ENCODE measurements around the gene NCKAP5L.

The NCKAP5L gene

GRCh38 chr12:49847161-49847560 lies 18.9 kb upstream of the NCKAP5L start:
- H3K4me3 ChIP-seq (ENCODE audit: low read length), result no peak overlapping the region
- no peak for TF ChIP-seq ZNF274 (IDR thresholded peaks at IDR 0.05; ENCODE audit: low read depth, low read length)

- H3K4me3 ChIP-seq (ENCODE audit: low read length), result no peak overlapping the region
- TF ChIP-seq ZNF274 (IDR thresholded peaks at IDR 0.05; ENCODE audit: low read depth, low read length), result no peak
Measured at GRCh38 chr12:49846032-49846431, 17.8 kb upstream of the NCKAP5L start.

- no peak overlapping the region for H3K4me3 ChIP-seq (ENCODE audit: low read length)
Measured at GRCh38 chr12:49843876-49844437, 15.7 kb upstream of the NCKAP5L start.

DNA sequence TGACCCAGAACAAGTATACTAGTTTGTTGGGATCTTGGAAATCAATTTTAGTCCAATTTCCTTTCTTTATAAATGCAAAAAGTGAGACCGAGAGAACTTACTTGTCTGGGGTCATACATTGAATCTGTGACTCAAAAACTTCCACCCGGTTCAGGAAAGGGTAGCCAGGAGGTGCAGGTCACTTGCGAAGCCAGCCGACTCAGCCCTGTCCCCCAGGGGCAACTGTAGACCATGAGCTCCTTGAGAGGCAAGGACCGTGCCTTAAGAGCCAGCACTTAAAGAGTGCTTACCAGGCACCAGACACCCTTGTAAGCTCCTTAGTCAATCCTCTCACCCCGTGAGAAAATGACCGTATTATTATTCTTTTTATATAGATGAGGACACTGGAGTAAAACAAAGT lies 15.2 kb upstream of the NCKAP5L start:
- TF ChIP-seq ZNF274 (IDR thresholded peaks at IDR 0.05; ENCODE audit: low read depth, low read length), result no peak
- peak overlapping the region; percentile 81; the same call in 1 of the 2 replicates for H3K4me3 ChIP-seq (ENCODE audit: low read length)

More at GRCh38 chr12:49843876-49844437, 15.7 kb upstream of the NCKAP5L start:
- no peak for TF ChIP-seq ZNF274 (IDR thresholded peaks at IDR 0.05; ENCODE audit: low read depth, low read length)

DNA sequence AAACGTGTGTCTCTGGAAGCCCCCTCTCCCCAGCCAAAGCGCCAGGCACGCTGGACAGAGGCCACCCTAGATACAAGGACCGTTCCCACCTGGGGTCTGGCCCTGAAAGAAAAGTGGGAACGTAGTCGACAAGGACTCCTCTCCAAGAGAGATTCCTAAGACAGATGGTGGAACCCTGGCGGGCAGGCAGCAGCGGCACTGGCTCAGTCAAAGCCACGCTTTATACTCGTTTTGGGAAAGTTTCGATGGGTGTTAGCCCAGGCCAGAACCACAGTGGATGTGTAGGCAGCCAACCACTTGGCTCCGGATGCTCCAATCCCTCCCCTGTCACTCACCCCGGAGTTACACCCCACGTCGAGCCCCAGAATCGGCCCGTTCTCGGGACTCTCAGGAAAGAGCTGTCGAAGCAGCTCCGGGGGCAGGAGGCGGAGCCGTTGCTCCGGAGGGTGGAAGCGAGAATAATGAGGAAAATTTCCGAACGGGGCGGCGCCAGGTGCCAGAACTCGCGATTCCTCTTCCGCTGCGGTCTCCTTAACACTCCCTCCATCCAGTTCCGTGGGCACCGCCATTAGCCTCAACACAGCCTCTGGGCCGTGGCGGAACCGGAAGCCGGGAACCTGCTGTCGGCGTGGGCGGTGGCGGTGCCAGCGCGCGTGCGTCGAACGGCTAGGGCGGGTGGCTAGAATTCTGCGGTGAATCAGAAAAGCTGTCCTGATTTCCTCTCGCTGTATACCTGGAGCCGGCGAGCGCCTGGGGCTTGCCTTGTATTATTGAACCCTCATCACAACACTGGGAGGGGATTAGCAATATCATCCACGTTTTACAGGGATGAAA lies 14.5 kb upstream of the NCKAP5L start, which contains the start of gene BCDIN3D:
Gene BCDIN3D (minus strand): TSS at position 588 of the 834 bp plus-strand sequence. CDS start 19 bp downstream, at position 569.
- TF ChIP-seq ZNF274 (IDR thresholded peaks at IDR 0.05; ENCODE audit: low read depth, low read length), result no peak
- H3K4me3 ChIP-seq (ENCODE audit: low read length), result peak within 1 kb of the TSS; percentile 81

DNA sequence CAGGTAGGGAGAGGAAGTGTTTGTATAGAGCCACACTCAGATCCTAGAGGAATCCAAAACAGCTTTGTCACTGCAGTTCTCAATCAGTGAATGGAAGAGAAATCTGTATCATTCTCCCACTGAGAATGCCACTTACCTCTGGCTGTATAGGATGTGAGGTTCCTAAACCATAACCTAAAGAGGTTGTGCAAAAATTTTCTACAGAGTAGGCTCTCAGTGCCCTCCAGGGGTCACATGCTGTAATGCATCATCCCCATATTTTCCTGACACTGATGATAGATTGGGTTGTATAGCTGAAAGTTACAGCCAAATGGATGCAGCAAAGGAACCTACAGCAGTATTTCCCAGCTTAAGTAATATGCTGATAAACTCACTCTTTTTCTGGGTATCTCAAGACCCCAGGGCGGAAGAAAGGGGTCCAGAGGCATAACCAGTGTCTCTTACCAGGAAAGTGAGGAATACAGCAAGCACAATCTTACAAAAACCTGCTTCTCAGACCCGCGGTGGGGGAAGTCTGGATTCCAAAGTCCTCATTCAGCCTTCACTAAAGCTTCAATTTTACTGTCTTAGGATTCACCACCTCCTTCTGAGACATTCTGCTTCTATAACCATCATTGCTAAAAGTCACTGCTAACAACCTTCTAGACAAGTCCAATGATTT lies 10.9 kb upstream of the NCKAP5L start:
- H3K4me3 ChIP-seq (ENCODE audit: low read length), result no peak overlapping the region
- no peak for TF ChIP-seq ZNF274 (IDR thresholded peaks at IDR 0.05; ENCODE audit: low read depth, low read length)

- no peak for TF ChIP-seq ZNF274 (IDR thresholded peaks at IDR 0.05; ENCODE audit: low read depth, low read length)
- no peak overlapping the region for H3K4me3 ChIP-seq (ENCODE audit: low read length)
Measured at GRCh38 chr12:49832836-49833421, 4.7 kb upstream of the NCKAP5L start.

DNA sequence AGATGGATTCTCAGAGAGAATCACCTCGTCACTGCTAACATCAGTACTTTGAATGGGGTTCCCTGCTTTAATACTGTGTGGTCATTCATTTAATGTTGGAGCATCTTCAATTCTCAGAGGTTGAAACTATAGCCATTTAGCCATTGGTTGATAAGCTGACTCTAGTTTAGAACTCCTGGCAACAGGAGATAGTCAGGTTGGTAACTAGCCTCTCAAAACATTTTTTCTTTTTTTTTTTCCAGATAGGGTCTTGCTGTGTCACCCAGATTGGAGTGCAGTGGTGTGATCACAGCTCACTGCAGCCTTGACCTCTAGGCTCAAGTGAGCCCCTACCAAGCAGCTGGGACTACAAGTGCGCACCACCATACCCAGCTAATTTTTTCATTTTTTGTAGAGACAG lies 3.5 kb upstream of the NCKAP5L start:
- H3K4me3 ChIP-seq (ENCODE audit: low read length), result no peak overlapping the region
- TF ChIP-seq ZNF274 (IDR thresholded peaks at IDR 0.05; ENCODE audit: low read depth, low read length), result no peak

DNA sequence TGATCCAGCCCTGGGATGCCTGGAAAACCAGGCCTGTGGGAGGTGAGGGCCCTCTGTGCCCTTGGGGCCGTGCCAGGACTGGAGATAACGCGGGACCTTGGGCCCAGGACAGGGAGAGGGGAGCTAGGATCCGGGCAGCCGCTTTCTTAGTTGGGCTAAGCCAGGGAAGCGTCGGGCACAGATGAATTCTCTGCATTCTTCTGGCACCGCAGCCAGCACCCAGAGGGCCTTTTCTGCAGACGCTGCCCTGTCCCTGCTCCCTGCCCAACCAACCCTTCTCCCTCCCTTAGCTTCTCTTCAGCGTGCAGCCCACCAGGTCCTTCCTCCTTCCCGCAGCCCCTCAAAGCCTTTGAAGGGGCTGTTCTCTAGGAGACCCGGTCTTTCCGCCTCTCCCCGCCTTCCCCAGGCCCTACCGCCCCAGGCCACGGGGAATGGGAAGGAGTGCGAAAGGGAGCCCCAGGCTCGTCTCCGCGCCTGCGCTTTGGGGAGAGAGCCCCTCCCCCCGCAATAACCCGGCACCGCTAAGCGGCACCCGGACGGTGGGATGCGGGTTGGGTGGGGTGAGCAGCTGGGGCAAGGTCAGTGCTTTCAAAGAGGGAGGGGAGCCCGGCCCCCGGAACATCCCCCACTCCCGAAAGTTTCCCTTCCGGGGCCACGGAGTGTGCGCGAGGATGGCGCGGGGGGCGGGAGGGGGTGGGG lies 663 bp downstream of the NCKAP5L start:
- H3K4me3 ChIP-seq (ENCODE audit: low read length), result peak overlapping the region; percentile 60
- no peak for TF ChIP-seq ZNF274 (IDR thresholded peaks at IDR 0.05; ENCODE audit: low read depth, low read length)

GRCh38 chr12:49827051-49827400 lies 1.2 kb downstream of the NCKAP5L start:
- peak overlapping the region; percentile 60; the same call in 1 of the 2 replicates for H3K4me3 ChIP-seq (ENCODE audit: low read length)
- no peak for TF ChIP-seq ZNF274 (IDR thresholded peaks at IDR 0.05; ENCODE audit: low read depth, low read length)

DNA sequence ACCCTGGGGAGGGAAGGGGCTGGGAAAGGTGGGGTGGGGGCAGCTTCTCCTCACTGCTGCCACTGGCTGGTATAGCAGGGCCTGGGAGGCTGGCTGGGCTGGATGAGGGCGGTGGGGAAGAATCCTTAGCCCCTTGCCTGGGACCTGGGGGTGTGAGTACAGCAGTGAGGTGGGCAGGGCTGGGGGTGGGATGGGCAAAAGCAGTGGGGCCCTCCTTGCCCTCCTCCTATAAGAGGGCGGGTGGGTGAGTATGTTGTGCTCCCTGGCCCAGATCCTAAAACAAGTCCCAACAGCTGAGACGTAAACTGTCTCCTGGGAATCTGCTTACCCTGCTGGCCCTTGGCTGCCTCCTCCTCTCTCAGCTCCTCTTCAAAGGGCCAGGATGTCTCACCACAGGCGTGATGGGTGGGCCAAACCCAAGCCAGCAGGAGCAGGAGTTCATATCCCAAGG lies 2.2 kb downstream of the NCKAP5L start:
- TF ChIP-seq ZNF274 (IDR thresholded peaks at IDR 0.05; ENCODE audit: low read depth, low read length), result no peak

DNA sequence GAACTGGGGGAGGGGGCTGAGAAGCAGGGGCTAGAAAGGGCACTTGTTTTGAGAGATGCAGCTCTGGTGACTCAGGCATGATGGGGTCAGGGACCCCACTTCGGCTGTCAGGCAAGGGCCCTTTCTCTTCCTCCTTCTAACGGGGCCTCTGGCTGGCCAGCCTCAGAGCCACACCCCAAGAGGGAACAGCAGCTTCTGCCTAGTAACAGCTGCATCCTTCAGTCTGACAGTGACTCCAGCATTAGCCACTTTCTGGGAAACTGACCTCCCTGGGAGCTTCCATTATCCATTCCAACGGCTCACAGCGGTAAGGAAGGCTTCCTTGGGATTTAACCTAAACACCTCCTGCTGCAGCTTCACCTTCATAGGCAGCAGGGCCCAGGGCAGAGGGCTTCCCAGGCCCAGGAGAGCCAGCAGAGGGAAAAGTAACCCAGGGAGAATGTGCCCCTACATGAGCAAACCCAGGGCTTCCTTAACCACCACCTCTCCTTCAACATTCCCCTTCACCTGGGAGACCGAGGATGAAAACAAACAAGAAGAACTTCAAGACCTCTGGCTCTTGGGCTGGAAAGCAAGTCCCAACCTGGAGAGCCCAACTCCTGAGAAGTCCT lies 2.7 kb downstream of the NCKAP5L start:
- no peak overlapping the region for H3K4me3 ChIP-seq (ENCODE audit: low read length)
- no peak for TF ChIP-seq ZNF274 (IDR thresholded peaks at IDR 0.05; ENCODE audit: low read depth, low read length)

More for the DNA sequence above, 2.2 kb downstream of the NCKAP5L start:
- no peak overlapping the region for H3K4me3 ChIP-seq (ENCODE audit: low read length)

DNA sequence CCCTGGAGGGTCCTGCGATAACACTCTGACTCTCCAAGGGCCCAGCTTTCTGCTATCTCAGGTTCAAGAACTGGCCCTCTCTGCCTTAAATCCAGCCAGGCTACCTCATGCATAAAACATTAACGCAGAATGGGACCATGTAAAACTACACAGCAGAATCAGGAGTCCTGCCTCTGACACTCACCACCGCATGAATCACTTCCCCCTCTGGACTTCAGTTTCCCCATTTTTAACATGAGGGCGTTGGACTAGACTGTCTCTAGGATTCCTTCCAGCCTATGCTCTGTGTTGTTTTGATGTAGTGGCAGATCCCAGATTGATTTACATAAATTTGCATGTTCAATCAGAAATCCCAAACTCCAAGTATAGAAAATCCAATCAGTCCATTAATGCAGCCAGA lies 3.3 kb downstream of the NCKAP5L start:
- H3K4me3 ChIP-seq (ENCODE audit: low read length), result no peak overlapping the region
- no peak for TF ChIP-seq ZNF274 (IDR thresholded peaks at IDR 0.05; ENCODE audit: low read depth, low read length)

All from GM08714 (cell line).